Liver (tissue), 3 donors: ENCODE results near the gene AHCY.

Source experiments
- GABPA ChIP-seq, 2 donors: IDR thresholded peaks in 1 of 2; conservative IDR thresholded peaks in 1 of 2; 2 replicates each; pipeline ENCODE4 v1.6.1; 2016; ENCODE audit warnings: antibody characterized with exemption in 2 of 2, mild to moderate bottlenecking in 1 of 2, moderate library complexity in 1 of 2
- HNF4G ChIP-seq: IDR thresholded peaks from 2 replicates; pipeline ENCODE4 v1.6.1; 2016; ENCODE audit warnings: antibody characterized with exemption
- RAD21 ChIP-seq, 2 donors: IDR thresholded peaks; 2 replicates each; pipeline ENCODE4 v1.6.1; 2016; ENCODE audit warnings: antibody characterized with exemption in 2 of 2, mild to moderate bottlenecking in 2 of 2
- TF ChIP-seq, protein P1 (sequence below): fragments of 150-350 bp; IDR thresholded peaks from 2 replicates; pipeline ENCODE4 v1.5.1; 2017; ENCODE audit warnings: improper control_type of control experiment, low read depth, low read length; ENCODE audit not compliant: missing input control
- donor health status: healthy.
- donor health status: healthy.

DNA sequence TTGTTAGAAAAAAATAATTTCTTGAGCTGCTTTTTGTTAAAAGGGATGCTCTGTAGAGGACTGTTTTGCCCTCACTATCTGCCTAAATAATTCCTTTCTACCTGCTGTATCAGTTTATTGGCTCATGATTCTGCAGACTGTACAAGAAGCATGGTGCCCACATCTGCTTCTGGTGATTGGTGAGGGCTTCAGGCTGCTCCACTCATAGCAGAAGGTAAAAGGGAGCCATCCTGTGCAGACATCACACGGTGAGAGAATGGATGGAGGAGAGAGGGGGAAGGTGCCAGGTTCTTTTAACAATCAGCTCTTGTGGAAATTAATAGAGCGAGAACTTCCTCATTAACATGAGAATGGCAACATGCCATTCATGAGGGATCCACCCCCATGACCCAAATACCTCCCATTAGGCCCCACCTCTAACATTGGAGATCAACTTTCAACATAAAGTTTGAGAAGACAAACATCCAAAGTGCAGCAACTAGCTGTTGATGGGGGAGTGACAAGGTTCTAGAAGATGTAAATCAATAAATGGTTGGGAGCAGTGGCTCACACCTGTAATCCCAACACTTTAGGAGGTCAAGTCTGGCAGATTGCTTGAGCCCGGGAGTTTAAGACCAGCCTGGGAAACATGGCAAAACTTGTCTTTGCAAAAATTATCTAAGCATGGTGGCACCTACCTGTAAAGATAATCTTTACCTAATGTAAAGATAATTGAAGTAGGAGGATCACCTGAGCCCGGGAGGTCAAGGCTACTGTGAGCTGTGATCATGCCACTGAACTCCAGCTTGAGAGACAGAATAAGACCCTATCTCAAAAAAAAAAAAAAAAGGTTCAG lies 15.7 kb upstream of the AHCY start:
- TF ChIP-seq, protein P1, sequence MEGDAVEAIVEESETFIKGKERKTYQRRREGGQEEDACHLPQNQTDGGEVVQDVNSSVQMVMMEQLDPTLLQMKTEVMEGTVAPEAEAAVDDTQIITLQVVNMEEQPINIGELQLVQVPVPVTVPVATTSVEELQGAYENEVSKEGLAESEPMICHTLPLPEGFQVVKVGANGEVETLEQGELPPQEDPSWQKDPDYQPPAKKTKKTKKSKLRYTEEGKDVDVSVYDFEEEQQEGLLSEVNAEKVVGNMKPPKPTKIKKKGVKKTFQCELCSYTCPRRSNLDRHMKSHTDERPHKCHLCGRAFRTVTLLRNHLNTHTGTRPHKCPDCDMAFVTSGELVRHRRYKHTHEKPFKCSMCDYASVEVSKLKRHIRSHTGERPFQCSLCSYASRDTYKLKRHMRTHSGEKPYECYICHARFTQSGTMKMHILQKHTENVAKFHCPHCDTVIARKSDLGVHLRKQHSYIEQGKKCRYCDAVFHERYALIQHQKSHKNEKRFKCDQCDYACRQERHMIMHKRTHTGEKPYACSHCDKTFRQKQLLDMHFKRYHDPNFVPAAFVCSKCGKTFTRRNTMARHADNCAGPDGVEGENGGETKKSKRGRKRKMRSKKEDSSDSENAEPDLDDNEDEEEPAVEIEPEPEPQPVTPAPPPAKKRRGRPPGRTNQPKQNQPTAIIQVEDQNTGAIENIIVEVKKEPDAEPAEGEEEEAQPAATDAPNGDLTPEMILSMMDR, result no peak
- no peak for TF ChIP-seq HNF4G
- peak; percentile 12 to 24 for TF ChIP-seq RAD21 (IDR thresholded peaks at IDR 0.05)
- no peak for TF ChIP-seq GABPA (IDR thresholded peaks at IDR 0.05 in 1 of 2, conservative IDR thresholded peaks at IDR 0.05 in 1 of 2)
